WTC11 (cell line): ENCODE measurements around the gene COL21A1.

Source experiments
- ATF1 ChIP-seq: sonication (generic); formaldehyde crosslinking; IDR thresholded peaks from 2 replicates; pipeline ENCODE4 v1.8.1; 2023; ENCODE audit warnings: mild to moderate bottlenecking, moderate library complexity, missing genetic modification reagents
- ESRRA ChIP-seq: sonication (generic); formaldehyde crosslinking; IDR thresholded peaks from 2 replicates; pipeline ENCODE4 v1.8.1; 2022; ENCODE audit warnings: mild to moderate bottlenecking, missing genetic modification reagents, borderline replicate concordance
- MAX ChIP-seq: sonication (generic); formaldehyde crosslinking; IDR thresholded peaks from 2 replicates; pipeline ENCODE4 v1.8.0; 2022; ENCODE audit warnings: mild to moderate bottlenecking, missing genetic modification reagents
- NR1H2 ChIP-seq: sonication (generic); formaldehyde crosslinking; IDR thresholded peaks from 2 replicates; pipeline ENCODE4 v1.9.0; 2021; ENCODE audit warnings: mild to moderate bottlenecking, moderate library complexity, missing genetic modification reagents
- USF2 ChIP-seq: sonication (generic); formaldehyde crosslinking; IDR thresholded peaks from 2 replicates; pipeline ENCODE4 v1.8.1; 2023; ENCODE audit warnings: mild to moderate bottlenecking, missing genetic modification reagents, moderate library complexity
- ZNF232 ChIP-seq: sonication (generic); formaldehyde crosslinking; IDR thresholded peaks from 2 replicates; pipeline ENCODE4 v1.8.0; 2022; ENCODE audit warnings: mild to moderate bottlenecking, missing genetic modification reagents

GRCh38 chr6:56268266-56268665 lies 20.9 kb upstream of the COL21A1 start:
- TF ChIP-seq NR1H2 (CRISPR knock-in tag), result no peak
- TF ChIP-seq MAX (CRISPR knock-in tag), result no peak
- TF ChIP-seq USF2 (CRISPR knock-in tag), result no peak
- TF ChIP-seq ESRRA (CRISPR knock-in tag), result no peak
- no peak for TF ChIP-seq ZNF232 (CRISPR knock-in tag)
- TF ChIP-seq ATF1 (CRISPR knock-in tag), result no peak
